ENCODE results near the gene GGT1. TPM values are rescaled to one million over a fixed set of nuclear protein-coding genes. Genes with fewer than 3 reads are reported as not detected.
"Not testable (repeated sequence)": the region's sequence is repeated elsewhere in the genome, so short reads cannot be mapped to it uniquely, and the experiment has no call there.

GGT1 gene
- total RNA-seq, result 16.9 and 17.1 TPM in 2 replicates
- long read RNA-seq, partial matches to known transcripts, result 2 of 56 reads
- long read RNA-seq, other reads (novel, unspliced or antisense), result 52 of 56 reads

- Mint-ChIP-seq H3K4me3 (ENCODE audit: low read depth) (peak within 1 kb of the TSS; percentile 67), H3K27ac (peak within 1 kb of the TSS; percentile 56), H3K4me1 (ENCODE audit: low read depth) (peaks cover 12% of the 10 kb centered on the region)
- H3K27me3 Mint-ChIP-seq; H3K36me3 Mint-ChIP-seq (ENCODE audit: insufficient read depth); DNase-seq (ENCODE audit: low spot score, unreplicated experiment); H3K9me3 Mint-ChIP-seq (ENCODE audit: low read depth): not testable (repeated sequence)
Measured at GRCh38 chr22:24602847-24603769, at the start of gene GGT1. Gene GGT1, plus strand, starts transcription at chr22:24603193. Its CDS starts 7,889 bp downstream, at chr22:24611082.

DNA sequence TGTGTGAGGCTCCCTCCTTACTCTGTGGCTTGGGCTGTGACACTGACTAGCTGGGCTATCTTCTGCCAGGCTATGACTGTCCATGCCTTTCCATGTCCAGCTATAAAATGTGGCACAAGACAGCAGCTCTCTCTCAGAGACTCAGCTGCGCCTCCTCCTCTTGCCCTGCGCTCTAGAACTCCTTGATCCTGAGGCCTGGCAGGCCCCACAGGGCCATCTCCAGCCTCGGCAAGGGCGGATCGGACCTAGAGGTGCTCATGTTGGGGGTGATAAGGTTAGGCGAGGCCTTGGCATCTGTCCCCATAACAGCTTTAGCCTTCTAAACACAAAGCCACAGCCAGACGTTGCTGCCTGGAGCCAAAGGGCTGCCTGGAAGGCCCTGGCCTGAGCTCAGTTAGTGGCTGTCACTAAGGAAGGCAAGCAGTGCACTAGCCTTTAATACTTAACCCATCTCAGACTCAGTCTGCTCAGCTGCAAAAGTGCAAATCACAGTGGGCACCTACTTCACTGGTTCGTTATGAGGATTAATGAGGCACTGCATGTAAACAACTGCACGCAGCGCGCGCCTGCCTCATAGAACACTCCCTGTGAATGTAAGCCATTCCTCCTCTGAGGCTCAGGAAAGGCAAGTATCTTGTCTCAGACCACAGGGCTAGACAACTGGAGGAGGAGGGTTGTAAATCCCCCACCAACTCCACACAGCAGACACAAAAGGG lies 49.2 kb upstream of the GGT1 start:
- H3K4me3 Mint-ChIP-seq (ENCODE audit: low read depth), result peak overlapping the region; percentile 99
- TF ChIP-seq, protein P1, sequence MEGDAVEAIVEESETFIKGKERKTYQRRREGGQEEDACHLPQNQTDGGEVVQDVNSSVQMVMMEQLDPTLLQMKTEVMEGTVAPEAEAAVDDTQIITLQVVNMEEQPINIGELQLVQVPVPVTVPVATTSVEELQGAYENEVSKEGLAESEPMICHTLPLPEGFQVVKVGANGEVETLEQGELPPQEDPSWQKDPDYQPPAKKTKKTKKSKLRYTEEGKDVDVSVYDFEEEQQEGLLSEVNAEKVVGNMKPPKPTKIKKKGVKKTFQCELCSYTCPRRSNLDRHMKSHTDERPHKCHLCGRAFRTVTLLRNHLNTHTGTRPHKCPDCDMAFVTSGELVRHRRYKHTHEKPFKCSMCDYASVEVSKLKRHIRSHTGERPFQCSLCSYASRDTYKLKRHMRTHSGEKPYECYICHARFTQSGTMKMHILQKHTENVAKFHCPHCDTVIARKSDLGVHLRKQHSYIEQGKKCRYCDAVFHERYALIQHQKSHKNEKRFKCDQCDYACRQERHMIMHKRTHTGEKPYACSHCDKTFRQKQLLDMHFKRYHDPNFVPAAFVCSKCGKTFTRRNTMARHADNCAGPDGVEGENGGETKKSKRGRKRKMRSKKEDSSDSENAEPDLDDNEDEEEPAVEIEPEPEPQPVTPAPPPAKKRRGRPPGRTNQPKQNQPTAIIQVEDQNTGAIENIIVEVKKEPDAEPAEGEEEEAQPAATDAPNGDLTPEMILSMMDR (IDR thresholded peaks at IDR 0.05; ENCODE audit: unreplicated experiment), result no peak
- H3K9me3 Mint-ChIP-seq (ENCODE audit: low read depth), result no peaks in the 10 kb centered on the region
- no peak for DNase-seq (ENCODE audit: low spot score, unreplicated experiment)
- peaks cover 30% of the 10 kb centered on the region for H3K4me1 Mint-ChIP-seq (ENCODE audit: low read depth)
- H3K27ac Mint-ChIP-seq, result peak overlapping the region; percentile 93
- peaks cover 8% of the 10 kb centered on the region for H3K36me3 Mint-ChIP-seq (ENCODE audit: insufficient read depth)
- H3K27me3 Mint-ChIP-seq, result no peaks in the 10 kb centered on the region

DNA sequence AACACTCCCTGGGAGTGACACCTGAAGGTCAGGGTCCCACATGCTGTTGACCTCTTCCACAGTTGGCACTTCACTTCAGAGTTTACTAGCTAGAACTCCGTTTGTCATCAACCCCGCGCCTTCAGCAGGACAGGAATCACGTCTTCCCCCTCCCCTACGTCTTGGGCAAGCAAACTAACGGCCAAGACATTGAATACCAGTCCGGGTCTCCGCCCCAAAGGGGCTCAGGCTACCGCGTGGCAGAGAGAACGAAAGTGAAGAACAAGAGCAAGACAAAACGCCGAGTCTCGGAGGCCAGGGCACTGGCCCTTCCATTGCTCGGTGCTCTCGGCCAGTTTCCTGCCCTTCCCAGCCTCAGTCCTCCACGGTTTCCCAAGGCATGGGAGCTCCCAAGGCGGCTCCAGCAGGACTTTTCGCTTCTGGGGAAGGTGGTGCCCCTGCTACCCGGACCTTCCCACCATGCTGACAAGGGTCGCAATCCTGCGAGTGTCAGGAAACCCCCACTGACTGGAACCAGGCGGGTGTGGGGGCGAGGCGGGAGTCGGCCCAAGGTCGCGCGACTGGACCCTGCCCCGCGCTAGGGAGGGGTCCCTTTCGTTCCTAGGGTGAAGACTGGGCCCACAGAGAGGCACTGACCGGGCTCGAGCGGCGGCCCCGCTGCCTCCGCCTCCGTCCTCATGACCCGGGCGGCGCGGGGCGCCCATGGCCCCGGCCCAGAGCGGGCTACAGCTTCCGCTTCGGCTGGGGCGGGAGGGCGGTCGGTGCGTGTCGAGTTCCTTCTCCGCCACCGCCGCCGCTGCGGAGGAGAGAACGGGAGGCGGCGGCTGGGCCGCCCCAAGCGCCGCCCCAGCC lies 48.5 kb upstream of the GGT1 start, which contains the start of gene GUCD1:
Gene GUCD1, minus strand, starts transcription at position 826 of the 852 bp plus-strand sequence. Its CDS starts 147 bp downstream, at position 679.
- Mint-ChIP-seq H3K27me3 (no peaks in the 10 kb centered on the region), H3K9me3 (ENCODE audit: low read depth) (no peaks in the 10 kb centered on the region), H3K36me3 (ENCODE audit: insufficient read depth) (peaks cover 8% of the 10 kb centered on the region), H3K4me1 (ENCODE audit: low read depth) (peaks cover 30% of the 10 kb centered on the region), H3K27ac (peak within 1 kb of the TSS; percentile 96), H3K4me3 (ENCODE audit: low read depth) (peak within 1 kb of the TSS; percentile 99)
- DNase-seq (ENCODE audit: low spot score, unreplicated experiment), result no peak
- TF ChIP-seq, protein P1 (IDR thresholded peaks at IDR 0.05; ENCODE audit: unreplicated experiment), result no peak

DNA sequence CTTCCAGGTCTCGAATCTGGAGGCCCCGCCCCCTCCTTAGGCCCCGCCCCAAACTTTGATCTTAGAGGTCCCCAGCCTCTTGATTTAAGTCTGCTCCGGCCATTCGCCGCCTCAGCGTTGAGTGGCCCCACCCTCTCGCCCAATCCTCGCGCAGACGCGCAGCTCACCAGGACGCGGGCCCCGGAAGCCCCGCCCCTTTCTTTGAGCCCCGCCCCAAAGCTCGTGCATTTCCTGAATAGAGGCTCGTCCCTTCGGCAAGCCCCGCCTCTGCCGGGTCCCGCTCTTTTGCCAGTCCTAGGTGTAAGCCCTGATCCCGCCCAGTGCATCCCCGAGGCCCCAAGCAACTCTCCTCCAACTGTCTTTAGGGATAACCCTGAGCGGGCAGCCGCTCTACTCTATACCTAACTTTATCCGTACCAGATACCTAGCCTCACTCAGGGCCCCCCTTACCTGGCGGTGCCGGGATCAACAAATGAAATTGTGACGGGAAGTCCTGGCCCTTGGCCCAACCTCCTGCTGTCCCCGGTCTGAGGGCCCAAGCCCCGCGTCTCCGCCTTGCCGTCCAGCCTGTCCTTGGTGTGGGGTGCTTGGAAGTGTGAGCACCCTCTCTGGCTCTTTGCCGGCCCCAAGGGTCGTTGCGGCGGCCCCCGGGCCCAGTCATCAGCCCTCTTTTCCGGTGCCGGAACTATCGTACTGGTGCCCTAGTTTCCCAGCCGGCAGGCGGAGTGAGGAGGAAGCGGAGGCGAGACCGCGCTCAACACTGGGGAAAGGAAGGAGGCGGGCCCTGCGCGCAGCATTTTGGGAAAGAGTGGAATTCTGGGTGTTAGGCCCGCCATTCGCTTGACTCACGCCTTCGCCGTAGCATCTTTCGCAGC lies 47.6 kb upstream of the GGT1 start, which contains the start of gene SNRPD3:
Gene SNRPD3, plus strand, starts transcription at position 835 of the 875 bp plus-strand sequence. CDS start 1,676 bp downstream, outside the sequence.
- Mint-ChIP-seq H3K27me3 (no peaks in the 10 kb centered on the region), H3K9me3 (ENCODE audit: low read depth) (no peaks in the 10 kb centered on the region), H3K27ac (peak within 1 kb of the TSS; percentile 96), H3K36me3 (ENCODE audit: insufficient read depth) (peaks cover 8% of the 10 kb centered on the region), H3K4me1 (ENCODE audit: low read depth) (peaks cover 30% of the 10 kb centered on the region), H3K4me3 (ENCODE audit: low read depth) (peak within 1 kb of the TSS; percentile 99)
- TF ChIP-seq, protein P1 (IDR thresholded peaks at IDR 0.05; ENCODE audit: unreplicated experiment), result no peak
- DNase-seq (ENCODE audit: low spot score, unreplicated experiment), result peak; percentile 99

- H3K4me3 Mint-ChIP-seq (ENCODE audit: low read depth), result no peak overlapping the region
- H3K36me3 Mint-ChIP-seq (ENCODE audit: insufficient read depth), result peaks cover 9% of the 10 kb centered on the region
- H3K27ac Mint-ChIP-seq, result no peak overlapping the region
- no peak for DNase-seq (ENCODE audit: low spot score, unreplicated experiment)
- no peaks in the 10 kb centered on the region for H3K27me3 Mint-ChIP-seq
- H3K9me3 Mint-ChIP-seq (ENCODE audit: low read depth), result no peaks in the 10 kb centered on the region
- peaks cover 19% of the 10 kb centered on the region for H3K4me1 Mint-ChIP-seq (ENCODE audit: low read depth)
- TF ChIP-seq, protein P1 (IDR thresholded peaks at IDR 0.05; ENCODE audit: unreplicated experiment), result no peak
Measured at GRCh38 chr22:24559471-24559870, 43.5 kb upstream of the GGT1 start.
